Esophagus (tissue), 2 donors: ENCODE measurements around the gene TBC1D21. TPM values are rescaled to one million over a fixed set of nuclear protein-coding genes. Genes with fewer than 3 reads are reported as not detected.

ENCODE experiments used
- H3K27ac ChIP-seq, 2 donors: one replicate each; pipeline ENCODE4 v1.5.1; 2013; ENCODE audit warnings: low read depth in 2 of 2, mild to moderate bottlenecking in 2 of 2, inconsistent platforms in 1 of 2, low read length in 1 of 2, moderate library complexity in 1 of 2
- H3K27me3 ChIP-seq, 2 donors: one replicate each; pipeline ENCODE4 v1.6.1; 2013; ENCODE audit warnings: low read length in 2 of 2, control low read depth in 1 of 2, mild to moderate bottlenecking in 1 of 2; ENCODE audit not compliant: insufficient read depth in 2 of 2, control insufficient read depth in 1 of 2
- H3K36me3 ChIP-seq, 2 donors: one replicate each; pipeline ENCODE4 v1.6.1; 2013; ENCODE audit warnings: low read length in 1 of 2; ENCODE audit not compliant: control insufficient read depth in 2 of 2, insufficient read depth in 2 of 2
- H3K4me1 ChIP-seq, 2 donors: one replicate each; pipeline ENCODE4 v1.6.1; 2013; ENCODE audit warnings: low read length in 1 of 2; ENCODE audit not compliant: control insufficient read depth in 2 of 2, insufficient read depth in 2 of 2
- H3K4me3 ChIP-seq, 2 donors: one replicate each; pipeline ENCODE4 v1.5.1; 2013; ENCODE audit warnings: low read length in 2 of 2, mild to moderate bottlenecking in 2 of 2, low read depth in 1 of 2, moderate library complexity in 1 of 2
- H3K9me3 ChIP-seq, 2 donors: one replicate each; pipeline ENCODE4 v1.6.1; 2013; ENCODE audit warnings: mild to moderate bottlenecking in 2 of 2, low read depth in 1 of 2, low read length in 1 of 2, moderate library complexity in 1 of 2; ENCODE audit not compliant: control insufficient read depth in 2 of 2, insufficient read depth in 1 of 2
- WGBS, 2 donors: extraction: QIAGEN DNeasy Blood & Tissue Kit; methylation state at CpG; one replicate each; pipeline ENCODE4 v1.1.7; 2013; 5-methylcytosine and 5-hydroxymethylcytosine counted together
- polyA plus RNA-seq, 2 donors: library from polyadenylated mRNA; stranded (reverse); fragments of 200-250 nt; gene quantifications; one replicate each; pipeline ENCODE4 v1.2.3, GENCODE V29; 2013
- donor health status: healthy with polysubstance abuse.
- donor health status: Bipolar disorder and iron deficiency.

Gene TBC1D21
- polyA plus RNA-seq, 2 donors: not detected

DNA sequence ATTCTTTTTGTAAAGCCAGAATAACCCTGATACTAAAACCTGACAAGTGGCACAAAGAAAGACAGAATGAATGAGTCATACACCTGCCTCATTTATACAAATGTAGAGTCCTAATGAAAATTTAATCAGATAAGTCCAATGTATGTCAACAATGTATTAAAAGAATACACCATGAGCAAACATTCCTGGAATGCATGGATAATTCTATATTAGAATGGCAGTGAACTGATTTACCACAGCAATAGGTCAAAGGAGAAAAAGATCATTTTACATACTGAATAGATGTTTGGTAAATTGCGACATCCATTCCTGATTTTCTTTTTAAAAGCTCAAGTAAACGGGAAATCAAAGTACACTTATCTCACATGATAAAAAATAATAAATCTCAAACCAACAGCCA is 41.7 kb downstream of the TBC1D21 start:
- H3K27me3 ChIP-seq: no peaks in the 10 kb centered on the region
- whole genome bisulfite sequencing, 2 donors: 59 to 68% methylated on average over 2 of the region's 2 CpGs
- H3K4me1 ChIP-seq: no peaks in the 10 kb centered on the region
- H3K4me3 ChIP-seq: no peak overlapping the region
- no peaks in the 10 kb centered on the region for H3K36me3 ChIP-seq
- no peaks in the 10 kb centered on the region for H3K9me3 ChIP-seq
- no peak overlapping the region for H3K27ac ChIP-seq

DNA sequence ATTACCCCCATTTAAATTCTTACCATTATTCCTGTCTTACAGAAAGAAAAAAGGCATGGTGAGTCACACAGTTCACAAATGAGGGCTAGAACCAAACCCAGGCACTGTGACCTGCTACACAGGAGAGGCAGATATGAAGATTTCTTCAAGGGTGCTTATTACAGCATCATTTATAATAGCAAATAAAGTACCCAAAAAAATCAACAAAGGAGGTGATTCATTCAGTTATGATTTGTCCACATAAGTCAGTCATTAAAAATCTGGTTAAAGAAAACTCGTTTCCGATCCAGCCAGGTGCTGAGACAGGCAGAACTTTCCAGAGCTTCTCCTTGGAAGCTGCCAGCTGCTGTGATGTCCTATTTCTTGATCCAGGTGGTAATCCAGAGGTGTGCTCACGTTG is 45.4 kb downstream of the TBC1D21 start:
- H3K36me3 ChIP-seq: no peaks in the 10 kb centered on the region
- H3K27ac ChIP-seq: no peak overlapping the region
- WGBS, 2 donors: 77 to 78% methylated on average over 3 of the region's 3 CpGs
- H3K27me3 ChIP-seq: no peaks in the 10 kb centered on the region
- H3K4me3 ChIP-seq: no peak overlapping the region
- H3K9me3 ChIP-seq: no peaks in the 10 kb centered on the region
- H3K4me1 ChIP-seq: peaks cover 0 to 10% of the 10 kb centered on the region in 2 donors

DNA sequence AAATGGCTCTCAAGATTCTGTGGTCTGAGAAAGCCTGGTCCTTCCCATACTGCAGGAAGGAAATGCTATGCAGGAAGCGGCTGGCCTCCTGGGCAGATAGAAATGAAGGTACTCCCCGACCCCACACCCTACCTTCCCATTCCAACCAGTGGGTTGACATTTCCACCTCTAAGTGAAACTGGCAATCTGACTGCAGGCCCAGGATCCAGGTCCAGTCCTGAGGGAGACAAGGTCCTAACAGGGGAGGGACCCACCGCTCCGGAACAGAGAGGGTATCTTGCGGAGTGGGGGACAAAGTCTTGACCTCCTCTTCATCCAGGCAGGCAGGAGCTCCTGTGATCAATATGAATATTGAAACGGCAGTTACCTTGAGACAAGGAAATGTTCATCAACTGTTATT is 46.3 kb downstream of the TBC1D21 start:
- H3K4me1 ChIP-seq: peaks cover 0 to 15% of the 10 kb centered on the region in 2 donors
- no peaks in the 10 kb centered on the region for H3K36me3 ChIP-seq
- no peak overlapping the region for H3K4me3 ChIP-seq
- no peaks in the 10 kb centered on the region for H3K27me3 ChIP-seq
- no peaks in the 10 kb centered on the region for H3K9me3 ChIP-seq
- 93% methylated on average over 6 of the region's 6 CpGs for WGBS, 2 donors
- no peak overlapping the region for H3K27ac ChIP-seq

DNA sequence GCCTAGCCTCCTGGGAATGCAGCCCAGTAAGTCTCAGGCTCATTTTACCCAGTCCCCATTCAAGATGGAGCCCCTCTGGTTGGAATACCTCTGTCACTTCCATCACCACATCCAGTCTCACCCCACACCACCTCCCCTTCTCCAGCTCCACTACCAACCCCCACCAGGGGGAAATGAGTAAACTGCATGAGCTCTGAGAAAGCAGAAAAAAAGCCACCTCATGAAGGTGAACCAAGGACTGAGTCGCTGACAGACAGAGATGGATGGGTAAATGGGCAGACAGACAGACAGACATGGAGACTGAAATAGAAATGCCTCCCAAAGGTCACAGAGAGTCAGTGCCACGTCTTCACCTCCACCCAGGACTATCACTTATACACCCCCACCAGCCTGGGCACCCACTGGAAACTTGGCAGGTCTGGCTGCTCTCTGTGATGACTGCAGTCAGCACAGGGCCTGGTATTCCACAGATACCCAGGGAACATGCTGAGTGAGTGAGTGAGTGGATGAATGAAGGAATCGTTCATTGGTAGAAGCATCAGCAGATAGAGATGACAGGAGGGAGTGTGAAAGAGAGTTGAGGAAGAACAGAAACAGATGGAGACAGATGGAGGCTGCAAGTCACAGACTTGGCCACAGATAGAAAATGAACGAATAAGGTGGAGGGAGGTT is 48.0 kb downstream of the TBC1D21 start:
- Histone ChIP-seq H3K27me3 (no peaks in the 10 kb centered on the region), H3K4me1 (peaks cover 0 to 20% of the 10 kb centered on the region in 2 donors), H3K36me3 (no peaks in the 10 kb centered on the region), H3K9me3 (no peaks in the 10 kb centered on the region), H3K4me3 (no peak overlapping the region), H3K27ac (no peak overlapping the region)
- WGBS, 2 donors: 71 to 79% methylated on average over 4 of the region's 4 CpGs

DNA sequence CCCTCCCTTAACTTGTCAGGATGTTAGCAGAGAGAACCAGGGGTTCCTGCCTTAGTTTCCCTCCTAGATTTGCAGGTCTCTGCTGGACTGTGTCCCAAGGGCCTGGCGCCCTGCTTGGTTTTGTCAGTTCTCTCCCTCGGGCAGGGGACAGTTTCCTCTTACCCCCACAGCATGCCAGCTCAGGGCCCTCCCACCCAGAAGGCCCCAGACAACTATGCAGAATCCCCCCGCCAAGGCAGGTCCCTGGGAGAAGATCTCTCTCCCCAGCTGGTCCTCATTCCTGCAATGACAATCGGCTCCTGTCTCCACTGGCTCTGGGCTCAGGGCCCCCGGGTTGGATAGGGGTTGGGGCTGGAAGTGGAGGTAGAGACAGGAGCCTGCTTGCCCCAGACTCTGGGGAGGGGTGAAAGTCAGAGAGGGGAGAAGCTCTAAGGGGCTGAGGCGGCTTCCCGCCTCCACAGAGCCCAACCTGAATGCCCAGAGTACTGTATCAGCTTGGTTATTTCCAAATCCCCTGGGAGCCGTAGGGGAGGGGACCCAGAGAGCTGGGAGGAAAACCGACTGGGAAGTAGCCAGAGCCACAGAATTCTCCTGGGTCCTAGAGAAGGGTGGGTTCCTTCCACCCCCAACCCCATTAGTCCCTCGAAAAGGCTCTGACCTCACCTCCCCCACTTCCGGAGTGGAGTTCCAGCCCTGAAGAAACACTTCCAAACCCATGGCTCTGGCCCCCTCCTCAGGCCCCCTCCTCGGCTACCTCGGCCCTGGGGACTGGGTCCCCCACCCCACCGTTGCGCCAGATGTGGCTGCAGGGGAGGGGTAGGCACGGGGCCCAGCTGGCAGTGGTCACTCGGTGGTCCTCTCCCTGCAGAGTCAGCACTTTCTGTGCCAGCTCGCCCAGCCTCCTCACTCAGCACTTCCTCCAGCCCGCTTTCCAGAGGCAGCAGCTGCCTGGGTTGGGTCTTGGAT is 49.1 kb downstream of the TBC1D21 start:
- Histone ChIP-seq H3K36me3 (no peaks in the 10 kb centered on the region), H3K4me1 (peaks cover 0 to 27% of the 10 kb centered on the region in 2 donors), H3K4me3 (no peak overlapping the region), H3K27me3 (no peaks in the 10 kb centered on the region), H3K27ac (peak overlapping the region; percentile 48 to 66), H3K9me3 (peaks cover 0 to 3% of the 10 kb centered on the region in 2 donors)
- WGBS, 2 donors: 37 to 48% methylated on average over 18 to 19 of the region's 19 CpGs

DNA sequence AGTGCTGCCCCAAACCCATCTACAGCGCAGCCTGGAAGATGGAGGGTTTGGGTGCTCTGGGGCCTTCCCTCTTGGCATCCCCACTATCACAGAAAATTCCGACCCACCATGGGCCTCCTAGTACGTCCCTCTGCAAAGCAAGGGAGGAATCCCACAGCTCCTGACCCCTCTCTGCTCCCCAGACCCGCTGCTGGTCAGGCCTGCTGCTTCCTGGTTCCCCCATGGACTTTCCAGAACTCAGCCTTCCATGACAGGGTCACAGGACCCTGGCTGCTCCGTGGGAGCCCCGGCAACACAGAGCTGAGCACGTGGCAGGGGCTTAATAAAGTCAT is 49.8 kb downstream of the TBC1D21 start:
- Histone ChIP-seq H3K27ac (peak overlapping the region; percentile 48 to 66), H3K4me3 (no peak overlapping the region), H3K36me3 (no peaks in the 10 kb centered on the region), H3K27me3 (no peaks in the 10 kb centered on the region), H3K9me3 (peaks cover 0 to 3% of the 10 kb centered on the region in 2 donors), H3K4me1 (peaks cover 0 to 30% of the 10 kb centered on the region in 2 donors)
- WGBS, 2 donors: 63 to 68% methylated on average over 7 of the region's 7 CpGs

DNA sequence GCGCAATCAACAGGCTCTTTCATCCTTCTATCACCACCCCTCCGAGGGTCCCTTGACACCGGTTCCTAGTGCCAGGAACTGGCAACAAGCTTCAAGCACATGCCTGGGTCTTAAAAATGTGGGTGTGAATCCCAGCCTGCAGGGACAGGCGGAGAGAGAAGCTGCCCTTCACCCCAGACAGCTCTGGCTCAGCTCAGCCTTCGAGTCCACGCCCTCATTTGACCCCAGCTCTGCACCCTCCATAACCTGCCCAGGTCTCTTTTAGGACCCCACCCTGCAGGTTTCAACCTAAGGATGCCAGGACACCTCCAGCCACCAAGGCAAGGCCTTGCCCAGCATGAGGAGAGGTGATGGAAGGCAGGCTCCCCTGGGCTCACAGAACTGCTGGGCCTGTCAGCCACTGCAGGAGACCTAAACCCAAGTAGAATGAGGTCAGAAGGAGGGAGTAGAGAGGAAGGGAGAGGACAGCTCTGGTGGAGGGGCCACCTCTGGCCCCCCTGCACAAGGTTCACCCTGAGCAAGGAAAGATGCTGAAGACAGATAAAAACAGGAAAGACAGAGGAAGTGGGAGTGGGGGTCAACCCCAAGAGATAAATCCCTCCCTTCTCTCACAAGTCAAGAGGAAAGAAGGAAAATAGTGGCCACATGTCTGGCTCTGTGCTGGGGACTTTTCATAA is 50.3 kb downstream of the TBC1D21 start:
- Histone ChIP-seq H3K27ac (peak overlapping the region; percentile 48 to 79), H3K4me1 (peaks cover 0 to 32% of the 10 kb centered on the region in 2 donors), H3K27me3 (no peaks in the 10 kb centered on the region), H3K9me3 (peaks cover 0 to 3% of the 10 kb centered on the region in 2 donors), H3K4me3 (no peak overlapping the region), H3K36me3 (no peaks in the 10 kb centered on the region)
- 49 to 59% methylated on average over 6 of the region's 6 CpGs for WGBS, 2 donors

DNA sequence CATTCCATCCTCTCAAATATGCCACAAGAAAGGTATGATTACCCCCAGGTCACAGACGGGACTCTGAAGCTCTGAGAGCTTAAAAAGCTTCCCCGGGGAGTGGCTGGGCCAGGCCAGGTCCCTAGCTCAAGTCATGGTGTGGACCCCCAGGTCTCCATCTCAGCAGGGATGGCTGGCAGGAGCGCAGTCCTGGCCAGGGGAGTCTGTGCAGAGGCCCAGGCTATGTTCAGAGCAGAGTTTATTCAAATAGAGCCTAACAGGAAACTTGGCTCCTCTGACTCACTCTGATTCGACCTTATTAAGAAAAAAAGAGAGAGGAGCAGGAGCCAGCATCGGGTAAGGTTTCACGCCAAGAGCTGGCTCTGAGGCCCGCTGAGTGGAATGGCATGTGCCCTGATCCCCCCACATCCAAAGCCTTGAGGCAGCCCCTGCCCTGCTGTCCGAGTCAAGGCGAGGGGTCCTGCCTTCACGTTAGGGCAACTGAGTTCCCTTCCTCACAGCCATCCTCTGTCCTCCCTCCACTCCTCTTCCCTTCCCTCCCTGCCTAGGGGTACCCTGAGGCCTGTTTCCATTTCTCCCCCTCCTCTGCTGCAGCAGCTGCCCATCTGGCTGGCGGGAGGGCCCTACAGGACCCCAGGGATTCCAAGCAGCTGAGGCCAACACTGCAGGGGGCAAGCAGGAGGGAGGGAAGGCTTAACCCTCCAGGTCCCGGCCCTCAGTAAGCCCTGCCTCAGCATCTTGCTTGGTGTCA is 51.0 kb downstream of the TBC1D21 start:
- Histone ChIP-seq H3K9me3 (peaks cover 0 to 3% of the 10 kb centered on the region in 2 donors), H3K4me1 (peaks cover 0 to 32% of the 10 kb centered on the region in 2 donors), H3K27ac (peak overlapping the region; percentile 79), H3K4me3 (no peak overlapping the region), H3K27me3 (no peaks in the 10 kb centered on the region), H3K36me3 (no peaks in the 10 kb centered on the region)
- 10 to 29% methylated on average over 12 of the region's 12 CpGs for WGBS, 2 donors

DNA sequence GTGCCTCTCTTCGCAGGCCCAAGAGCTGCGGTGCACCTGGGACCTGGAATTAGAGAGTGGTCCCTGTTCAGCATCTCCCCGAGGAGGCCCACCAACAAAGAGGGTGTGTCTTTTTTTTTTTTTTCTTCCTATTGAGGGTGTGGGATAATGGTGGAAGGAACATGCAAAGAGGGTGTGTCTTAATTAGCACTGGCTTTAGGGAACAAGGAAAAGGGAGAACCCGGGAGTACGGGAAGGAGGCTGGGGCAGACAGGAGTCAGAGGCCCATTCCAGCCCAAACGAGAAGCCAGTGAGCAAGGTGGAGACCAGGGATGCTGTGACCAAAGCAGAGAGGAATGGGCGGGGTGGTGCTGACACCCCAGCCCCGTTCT is 52.5 kb downstream of the TBC1D21 start:
- WGBS, 2 donors: 48 to 49% methylated on average over 8 of the region's 8 CpGs
- peak overlapping the region; percentile 77 to 80 for H3K27ac ChIP-seq
- peaks cover 0 to 38% of the 10 kb centered on the region in 2 donors for H3K4me1 ChIP-seq
- no peaks in the 10 kb centered on the region for H3K27me3 ChIP-seq
- H3K36me3 ChIP-seq: no peaks in the 10 kb centered on the region
- H3K9me3 ChIP-seq: peaks cover 0 to 3% of the 10 kb centered on the region in 2 donors
- H3K4me3 ChIP-seq: peak overlapping the region; percentile 10 to 53
